Inferior parietal cortex (tissue), 1 donor: Measurements from ENCODE around the gene C16orf96.
A peak's percentile ranks its signal among the peaks of the same experiment; 100 is the strongest.

Source experiments
- DNase-seq: peaks from one replicate; pipeline ENCODE4 v3.0.0-alpha.2; 2016; ENCODE audit errors: extremely low spot score

C16orf96 gene

DNA sequence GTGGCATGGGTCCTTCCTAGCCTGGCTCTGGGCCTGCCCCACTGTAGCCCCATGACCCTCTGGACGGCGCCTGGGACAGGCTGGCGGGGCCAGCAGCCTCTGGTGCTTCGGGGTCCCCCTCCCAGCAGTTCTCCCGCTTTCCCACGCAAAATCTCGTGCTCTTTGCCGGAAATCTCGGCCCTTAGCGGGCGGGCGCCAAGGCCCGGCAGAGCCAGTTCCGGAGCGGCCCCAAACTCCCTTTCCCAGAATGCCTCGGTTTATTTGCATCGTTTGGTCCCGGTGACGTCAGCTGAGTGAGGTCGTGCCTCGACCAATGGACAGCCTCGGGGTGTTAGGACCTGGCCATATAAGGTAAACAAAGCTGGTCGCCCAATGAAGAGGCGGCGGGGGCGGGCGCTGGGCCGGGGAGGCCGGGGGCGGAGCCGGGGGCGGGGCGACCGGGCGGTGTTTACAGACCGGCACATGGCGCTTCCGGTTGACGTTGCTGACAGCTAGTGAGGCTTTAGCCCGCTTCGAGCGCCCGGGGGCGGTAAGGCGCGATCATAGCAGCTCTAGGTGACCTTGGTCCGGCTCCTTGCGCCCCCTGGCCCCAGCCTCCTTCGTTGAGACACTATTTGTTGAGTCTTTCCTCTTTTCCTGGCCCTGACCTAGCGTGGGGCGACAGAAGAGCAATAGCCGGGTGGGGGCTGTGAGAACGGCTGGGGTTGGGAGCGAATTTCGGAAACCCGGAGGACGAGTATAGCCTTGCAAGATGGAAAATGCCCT lies 60.1 kb downstream of the C16orf96 start:
- DNase-seq: peak; percentile 100

DNA sequence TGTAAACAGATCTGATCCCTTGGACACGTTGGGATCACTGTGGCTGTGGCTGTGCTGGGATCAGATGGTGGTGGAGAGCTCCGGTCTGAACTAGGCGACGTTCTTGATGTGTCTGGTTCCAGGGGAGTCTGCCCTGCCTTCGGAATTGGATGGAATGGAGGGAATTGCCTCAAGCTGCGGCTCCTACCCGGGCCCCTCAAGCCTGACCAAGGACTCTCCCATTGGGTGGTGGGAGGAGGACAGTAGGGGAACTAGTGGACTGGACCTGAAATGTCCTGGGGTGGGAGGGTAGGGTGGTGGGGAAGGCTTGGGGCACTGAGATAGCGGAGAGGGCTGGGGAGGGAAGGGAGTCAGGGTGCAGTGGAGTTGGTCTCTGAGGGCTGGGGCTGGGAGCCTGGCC lies 61.7 kb downstream of the C16orf96 start:
- DNase-seq: no peak

DNA sequence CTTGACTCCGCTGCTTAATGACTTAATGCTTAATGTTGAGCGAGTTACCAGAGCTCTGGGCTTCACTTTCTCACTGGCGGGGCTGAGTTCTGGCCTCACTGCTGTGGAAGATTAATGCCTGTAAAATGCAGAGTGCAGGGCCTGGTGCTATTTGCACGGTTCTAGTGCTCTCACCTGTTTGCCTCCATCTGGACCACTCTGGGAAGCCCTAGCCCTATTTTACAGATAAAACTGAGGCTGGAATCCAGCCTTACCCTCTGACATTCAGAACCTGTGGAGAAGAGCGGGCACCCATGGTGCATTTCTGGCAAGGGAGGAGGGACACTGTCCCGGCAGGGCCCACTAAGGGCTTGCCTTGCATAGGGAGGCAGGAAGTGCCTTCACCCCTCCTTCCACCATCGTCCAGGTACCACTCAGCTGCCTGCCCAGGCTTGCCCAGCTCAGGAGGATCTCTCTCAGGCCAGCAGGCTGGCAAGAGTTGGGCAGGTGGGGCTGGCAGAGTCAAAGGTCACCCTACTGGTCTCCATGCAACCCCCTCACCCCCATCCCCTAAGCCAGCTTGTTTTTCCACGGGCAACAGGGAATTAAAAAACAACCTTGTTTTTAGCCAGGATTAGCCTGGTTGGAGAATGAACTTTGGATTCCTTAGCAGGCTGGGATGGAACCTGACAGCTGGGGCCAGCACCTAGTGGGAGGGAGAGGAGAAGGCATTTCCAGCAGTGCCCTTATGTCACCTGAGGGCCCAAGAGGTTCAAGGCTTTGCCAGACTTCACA lies 62.7 kb downstream of the C16orf96 start:
- DNase-seq: no peak

DNA sequence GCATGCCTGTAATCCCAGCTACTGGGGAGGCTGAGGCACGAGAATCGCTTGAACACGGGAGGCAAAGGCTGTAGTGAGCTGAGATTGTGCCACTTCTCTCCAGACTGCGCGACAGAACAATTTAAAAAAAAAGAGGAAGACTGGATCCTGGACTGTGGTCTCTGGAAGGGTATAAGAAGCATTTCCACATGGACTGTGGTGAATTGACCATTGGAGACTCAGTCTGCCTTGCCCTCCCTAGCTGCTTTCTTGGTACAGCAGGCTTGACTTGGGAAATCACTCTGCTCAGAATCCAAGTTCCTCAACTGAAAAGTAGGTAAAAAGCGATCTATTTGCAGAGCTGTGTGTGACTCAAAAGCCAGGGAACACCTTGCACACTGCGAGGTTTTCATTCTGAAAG lies 67.5 kb downstream of the C16orf96 start:
- no peak for DNase-seq

DNA sequence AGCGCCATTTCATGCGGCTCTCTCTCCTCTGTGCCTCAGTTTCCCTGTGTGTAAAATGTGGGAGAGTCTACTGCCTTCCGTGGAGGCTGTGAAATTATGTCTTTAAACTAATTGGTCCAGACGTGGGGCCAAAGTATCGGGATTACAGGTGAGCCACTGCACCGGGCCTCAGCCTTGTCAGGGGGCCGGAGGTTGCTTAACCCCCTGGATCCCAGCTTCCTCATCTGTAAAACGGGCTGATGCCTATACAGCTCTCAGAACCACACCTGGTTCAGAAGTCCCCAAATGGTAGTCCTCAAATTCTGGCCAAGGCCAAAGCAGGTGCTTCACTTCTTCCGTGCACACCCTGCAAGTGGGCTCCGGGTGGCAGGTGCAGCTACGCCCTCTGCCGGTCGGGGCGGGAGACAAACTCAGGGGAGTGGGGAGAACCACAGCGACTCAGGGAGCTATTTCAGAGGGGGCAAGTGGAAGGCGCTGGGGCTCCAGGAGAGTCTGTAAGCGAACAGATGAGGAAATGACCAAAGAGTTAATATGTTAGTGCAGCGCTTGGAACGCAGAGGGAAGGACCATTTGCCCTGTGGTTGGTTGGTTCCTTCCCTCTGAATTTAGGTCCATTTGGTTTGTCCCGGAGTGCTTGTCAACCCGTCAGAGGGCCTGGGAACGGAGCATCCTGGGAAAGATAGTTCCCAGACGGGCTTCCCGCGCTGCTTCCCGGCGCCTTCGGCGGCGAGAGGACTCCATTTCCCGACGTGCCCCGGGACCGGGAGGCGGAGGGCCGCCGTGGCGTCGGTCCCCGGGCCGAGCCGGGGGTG lies 68.1 kb downstream of the C16orf96 start, which contains the start of gene MGRN1:
TSS of gene MGRN1 (plus strand) at position 812 of the 812 bp plus-strand sequence. CDS start 135 bp downstream, outside the sequence.
- DNase-seq: peak; percentile 96

DNA sequence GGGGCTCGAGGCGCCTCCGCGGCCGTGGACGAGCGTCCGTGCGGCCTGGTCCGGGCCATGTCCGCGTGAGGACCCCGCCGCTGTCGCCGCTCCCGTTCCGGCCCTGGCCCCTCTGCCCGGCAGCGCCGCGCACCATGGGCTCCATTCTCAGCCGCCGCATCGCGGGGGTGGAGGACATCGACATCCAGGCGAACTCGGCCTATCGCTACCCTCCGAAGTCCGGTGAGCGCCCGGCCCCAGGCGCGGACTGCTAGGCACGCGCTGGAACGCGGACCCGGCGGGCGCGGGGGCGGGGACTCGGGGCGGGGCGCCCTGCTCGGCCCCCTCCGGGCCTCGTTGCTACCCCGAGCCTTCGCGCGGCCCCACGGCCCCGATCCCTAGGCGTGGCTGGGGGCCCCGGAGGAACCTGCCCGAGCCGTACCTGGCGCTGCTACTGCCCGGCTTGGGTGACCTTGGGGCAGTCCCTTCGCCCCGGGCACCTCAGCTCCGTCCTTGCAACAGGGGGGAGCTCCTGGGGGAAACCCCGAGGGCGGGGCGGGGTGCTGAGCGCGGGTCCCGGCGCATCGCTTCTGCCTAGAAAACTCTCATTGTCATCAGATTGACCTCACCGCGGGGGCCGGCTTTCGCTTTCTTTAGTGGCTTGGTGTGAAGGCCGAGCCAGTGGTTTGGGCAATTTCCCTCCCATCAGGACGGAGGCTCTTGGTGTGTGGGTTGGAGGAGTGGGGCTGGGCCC lies 68.9 kb downstream of the C16orf96 start:
- DNase-seq: no peak

DNA sequence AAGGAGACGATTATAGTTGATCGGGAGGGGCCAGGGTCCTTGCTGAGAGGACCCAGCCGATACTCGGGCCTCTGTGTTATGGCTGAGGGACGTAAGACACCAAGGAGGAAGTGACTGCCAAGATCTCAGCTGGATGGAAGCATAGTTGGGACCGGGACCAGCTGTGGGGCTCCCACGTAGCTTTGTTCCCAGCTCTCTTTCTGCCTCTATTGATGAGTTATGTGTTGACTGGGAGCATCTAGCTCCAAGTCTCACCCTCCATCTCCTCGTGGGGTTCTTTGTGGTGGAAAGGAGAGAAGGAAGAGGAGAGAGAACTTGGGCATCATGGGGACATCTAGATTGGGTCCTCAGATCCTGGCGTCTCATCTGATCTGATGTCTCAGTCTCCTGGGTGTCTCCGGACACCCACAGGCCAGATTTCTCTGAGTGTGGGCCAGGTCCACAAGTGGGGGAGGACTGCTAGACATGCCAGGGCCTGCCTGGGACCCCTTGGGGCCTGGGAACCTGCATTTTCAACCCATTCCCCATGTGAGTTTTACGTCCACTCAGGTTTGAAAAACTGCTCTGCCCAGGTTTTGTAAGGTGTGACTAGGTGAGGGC lies 69.5 kb downstream of the C16orf96 start:
- no peak for DNase-seq

DNA sequence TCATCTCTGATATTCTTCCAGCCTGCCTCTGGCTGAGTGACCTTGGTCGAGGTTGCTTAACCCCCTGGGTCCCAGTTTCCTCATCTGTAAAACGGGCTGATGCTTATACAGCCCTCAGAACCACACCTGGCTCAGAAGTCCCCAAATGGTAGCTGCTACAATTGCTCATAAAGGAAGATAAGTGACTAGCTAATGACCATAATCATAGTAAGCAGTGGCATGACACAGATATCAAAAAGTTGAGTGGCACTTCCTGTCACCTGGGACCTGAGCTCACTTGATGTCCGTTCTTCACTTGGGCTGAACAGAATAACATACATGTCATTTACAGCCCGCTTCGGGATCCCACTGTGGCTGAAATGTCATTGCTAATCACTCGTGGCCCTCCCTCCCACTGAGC lies 70.3 kb downstream of the C16orf96 start:
- no peak for DNase-seq

DNA sequence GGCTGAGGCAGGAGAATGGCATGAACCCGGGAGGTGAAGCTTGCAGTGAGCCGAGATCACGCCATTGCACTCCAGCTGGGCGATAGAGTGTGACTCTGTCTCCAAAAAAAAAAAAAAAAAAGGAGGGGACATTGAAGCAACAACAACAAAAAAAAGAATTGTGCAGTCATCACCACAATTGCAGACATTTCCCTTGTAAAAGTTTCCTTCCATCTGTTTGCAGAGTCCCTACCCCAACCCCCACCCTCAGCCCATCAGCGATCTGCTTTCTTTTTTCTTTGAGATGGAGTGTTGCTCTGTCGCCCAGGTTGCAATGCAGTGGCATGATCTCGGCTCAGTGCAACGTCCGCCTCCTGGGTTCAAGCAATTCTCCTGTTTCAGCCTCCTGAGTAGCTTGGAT lies 72.1 kb downstream of the C16orf96 start:
- no peak for DNase-seq

DNA sequence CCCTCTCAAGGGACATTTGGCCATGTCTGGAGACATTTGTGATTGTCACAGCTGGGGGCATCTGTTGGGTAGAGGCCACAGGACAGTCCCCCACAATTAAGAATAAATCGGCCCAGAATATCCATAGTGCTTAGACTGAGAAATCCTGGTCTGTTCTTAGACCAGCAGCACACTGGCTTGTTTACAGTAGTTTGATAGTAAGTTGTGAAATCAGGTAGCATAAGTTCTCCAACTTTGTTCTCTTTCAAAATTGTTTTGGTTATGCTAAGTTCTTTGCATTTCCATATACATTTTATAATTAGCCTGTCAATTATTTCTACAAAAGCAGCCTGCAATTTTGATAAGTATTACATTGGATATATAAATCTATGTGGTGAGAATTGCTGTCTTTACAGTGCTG lies 75.3 kb downstream of the C16orf96 start:
- no peak for DNase-seq

DNA sequence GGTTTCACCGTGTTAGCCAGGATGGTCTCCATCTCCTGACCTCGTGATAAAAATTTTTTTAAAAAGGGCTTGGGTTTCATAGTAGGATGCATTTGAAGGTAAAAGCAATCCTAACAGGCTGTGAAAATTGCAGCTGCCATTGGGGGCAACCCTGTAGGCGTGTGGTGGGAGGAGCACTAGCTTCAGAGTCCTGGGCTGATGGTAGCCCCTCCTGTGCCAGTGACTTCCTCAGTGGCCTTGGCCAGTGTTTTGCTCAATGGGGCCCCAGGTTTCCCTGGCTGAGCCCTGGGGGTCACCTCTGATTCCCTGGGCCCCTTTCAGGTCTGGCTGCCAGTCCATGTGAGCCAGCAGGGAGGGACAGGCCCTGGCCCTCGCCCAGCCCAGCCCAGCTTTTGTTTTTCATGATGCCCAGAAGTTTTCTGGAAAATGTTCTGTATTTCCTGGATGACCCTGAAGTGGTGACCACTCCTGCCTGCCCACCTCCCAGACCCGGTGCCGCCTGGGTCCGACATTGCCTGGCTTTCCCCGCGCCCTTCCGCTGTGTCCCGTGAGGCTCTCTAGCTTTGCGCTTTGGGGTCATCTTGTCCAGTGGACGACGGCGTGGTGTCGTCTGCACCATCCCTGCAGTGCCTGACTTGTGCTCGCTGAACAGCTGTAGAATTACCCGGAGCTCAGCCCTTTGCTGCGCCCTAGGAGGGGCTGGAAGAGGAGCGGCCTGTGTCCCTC lies 77.9 kb downstream of the C16orf96 start:
- DNase-seq: no peak

DNA sequence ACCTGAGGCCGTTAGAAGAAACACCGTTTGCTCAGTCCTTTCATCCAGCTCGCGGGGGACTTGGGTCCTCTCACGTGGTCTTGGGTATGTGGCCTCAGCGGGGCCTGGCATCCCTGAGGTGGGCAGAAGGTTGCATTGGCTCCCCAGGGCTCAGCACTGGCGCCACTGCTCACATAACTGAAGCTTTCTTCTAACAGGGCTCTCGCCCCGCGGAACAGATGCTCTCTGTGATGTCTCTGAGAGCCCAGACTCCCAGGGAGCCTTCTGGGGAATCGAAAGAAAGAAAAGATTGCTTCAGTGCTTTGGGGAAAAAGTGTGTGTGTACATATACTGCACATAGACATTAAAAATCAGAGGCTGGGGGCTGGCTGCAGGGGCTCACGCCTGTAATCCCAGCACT lies 78.6 kb downstream of the C16orf96 start:
- no peak for DNase-seq

DNA sequence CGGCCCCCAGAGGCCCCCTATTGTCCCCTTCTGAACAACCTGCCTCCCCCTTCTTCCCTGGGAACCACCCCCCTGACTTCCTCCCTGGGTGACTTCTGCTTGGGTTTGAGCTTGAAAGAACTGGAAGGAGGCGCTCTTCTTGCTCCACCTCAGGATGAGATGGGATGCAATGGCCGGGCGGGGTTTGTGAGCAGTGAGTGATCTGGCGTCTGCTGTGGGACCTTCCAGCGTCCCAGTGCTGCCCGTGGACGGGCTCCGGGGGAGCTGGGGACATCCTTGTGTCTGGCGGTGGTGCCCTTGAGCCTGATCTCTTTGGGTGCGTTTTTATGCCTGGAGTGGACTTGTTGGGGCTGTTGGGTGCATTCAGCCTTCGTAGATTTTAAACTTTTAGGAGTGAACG lies 80.1 kb downstream of the C16orf96 start:
- DNase-seq: no peak

DNA sequence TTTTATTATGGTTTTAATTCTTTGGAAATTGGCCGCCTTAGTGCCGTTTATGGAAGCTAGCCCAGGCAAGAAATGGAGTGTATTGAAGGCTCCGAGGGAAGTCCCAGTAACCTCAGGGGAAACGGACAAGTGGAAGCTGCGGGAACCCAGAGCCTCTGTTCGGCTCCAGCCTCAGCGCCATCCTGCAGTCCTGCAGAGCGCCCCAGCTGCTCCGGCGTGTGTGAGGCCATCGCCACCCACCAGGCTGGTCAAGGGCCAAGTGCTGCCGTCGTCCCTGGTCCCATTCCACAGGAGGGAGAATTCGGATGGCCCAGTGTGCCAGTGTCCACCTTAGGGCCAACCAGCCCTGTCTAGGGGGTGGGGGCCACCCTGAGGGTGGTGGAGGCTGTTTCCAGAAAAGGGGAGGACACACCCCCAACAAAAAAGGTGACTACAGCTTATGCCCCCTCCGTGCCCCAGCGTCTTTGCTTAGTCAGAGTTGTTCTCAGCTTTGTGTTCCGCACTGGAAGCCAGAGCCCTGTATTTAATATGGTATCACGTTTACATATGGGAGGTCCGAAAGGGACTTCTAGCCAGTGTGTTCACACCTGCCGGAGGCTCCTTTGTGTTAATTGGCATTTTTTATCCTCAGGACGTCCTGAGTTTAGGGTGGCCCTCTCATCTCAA lies 81.5 kb downstream of the C16orf96 start:
- no peak for DNase-seq

DNA sequence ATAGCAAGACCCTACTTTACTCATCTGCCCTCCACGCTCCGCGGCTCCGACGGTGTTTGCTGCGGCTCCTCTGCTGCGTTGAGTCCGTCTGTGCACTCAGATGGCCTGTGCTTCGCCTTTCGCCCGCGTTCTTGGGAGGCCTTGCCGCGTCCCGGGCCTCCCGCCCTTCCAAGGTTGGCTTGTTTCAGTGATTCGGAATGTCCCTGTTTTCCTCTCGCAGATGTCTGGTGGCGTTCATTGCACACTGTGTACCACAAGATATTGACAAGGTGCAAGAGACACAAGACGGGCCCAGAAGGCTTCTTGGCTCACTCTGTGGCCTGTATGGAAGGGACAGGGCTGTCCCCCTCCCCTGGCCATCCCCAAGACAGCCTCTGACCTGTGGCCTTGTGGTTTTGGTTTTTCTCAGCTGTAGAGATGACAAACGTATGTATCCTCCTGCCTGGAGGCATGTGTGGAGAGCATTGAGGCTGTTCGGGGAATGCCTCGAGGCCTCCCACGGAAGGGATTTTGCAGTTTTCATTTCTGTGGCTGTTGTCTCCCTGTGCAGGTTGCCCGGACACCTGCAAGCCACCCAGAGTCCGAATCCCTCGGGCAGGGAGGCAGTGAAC lies 83.9 kb downstream of the C16orf96 start:
- DNase-seq: no peak

DNA sequence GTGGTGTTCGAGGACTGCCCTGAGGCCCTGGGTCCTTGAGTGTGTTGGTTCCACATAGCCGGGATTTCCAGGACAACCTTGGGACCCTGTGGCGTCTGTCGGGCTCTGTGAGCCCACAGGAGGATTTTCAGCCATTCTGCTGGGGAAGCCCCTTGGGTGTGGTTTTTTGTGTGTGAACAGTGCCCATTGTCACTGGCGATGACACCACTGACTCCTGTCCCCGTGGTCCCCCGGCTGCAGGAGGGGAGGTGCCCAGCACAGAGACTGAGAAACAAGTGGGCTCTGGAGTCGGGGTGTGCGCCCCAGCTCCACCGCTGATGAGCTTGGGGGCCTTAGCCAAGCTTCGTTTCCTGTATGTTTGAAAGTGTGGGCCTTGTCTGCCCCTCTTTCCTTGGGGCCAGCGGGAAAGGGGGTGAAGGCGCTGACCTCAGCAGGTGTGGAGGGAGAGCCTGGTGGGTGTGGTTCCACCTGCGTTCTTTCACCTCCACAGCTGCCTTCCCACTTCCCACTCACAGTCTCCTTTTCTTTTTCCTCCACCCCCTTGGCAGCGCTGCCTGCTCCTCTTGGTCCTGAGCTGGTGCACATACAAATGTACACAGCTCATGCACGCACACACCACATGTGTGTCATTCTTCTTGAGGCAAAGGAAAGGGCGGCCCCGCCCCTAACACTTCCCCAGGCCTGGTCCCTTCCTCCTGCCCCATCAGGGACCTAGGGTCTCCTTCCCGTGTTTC lies 84.6 kb downstream of the C16orf96 start:
- DNase-seq: no peak

DNA sequence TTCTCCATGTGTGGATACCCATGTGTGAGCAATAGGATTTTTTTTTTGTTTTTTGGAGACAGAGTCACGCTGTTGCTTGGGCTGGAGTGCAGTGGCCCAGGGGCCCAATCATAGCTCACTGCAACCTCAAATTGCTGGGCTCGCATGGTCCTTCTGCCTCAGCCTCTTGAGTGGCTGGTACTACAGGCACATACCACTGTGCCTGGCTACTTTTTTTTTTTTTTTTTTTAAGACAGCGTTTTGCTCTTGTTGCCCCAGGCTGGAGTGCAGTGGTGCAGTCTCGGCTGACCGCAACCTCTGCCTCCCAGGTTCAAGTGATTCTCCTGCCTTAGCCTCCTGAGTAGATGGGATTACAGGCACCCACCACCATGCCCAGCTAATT lies 85.2 kb downstream of the C16orf96 start:
- no peak for DNase-seq

DNA sequence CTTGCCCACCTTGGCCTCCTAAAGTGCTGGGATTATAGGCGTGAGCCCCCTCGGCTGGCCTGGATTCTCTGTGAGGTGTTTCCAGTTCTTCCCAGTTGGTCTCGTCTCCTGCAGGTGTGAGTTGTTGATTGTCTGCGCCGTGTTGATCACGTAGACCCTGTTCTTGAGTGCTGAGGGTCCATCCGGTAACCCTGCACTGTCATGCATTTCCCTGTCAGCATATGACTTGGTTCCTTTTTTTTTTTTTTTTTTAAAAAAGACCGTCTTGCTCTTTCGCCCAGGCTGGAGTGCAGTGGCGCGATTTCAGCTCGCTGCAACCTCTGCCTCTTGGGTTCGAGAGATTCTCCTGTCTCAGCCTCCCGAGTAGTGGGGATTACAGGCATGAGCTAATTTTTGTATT lies 85.8 kb downstream of the C16orf96 start:
- no peak for DNase-seq
